Posterior vena cava (tissue), 2 donors: ENCODE measurements around the gene CACNA1C. TPM values are rescaled to one million over a fixed set of nuclear protein-coding genes. Genes with fewer than 3 reads are reported as not detected.
"Not testable (repeated sequence)": the region's sequence is repeated elsewhere in the genome, so short reads cannot be mapped to it uniquely, and the experiment has no call there.

Experiments
- DNase-seq: peaks from one replicate; pipeline ENCODE4 v3.0.0-alpha.2; 2020; ENCODE audit warnings: low spot score
- intact Hi-C, 2 donors: fragments of 100-400 bp; cut with DNase I; formaldehyde crosslinking; loops; one replicate each; pipeline versions ENCODE4 v1.14.1 to v1.14.2; 2022 to 2023
- total RNA-seq, 2 donors: library from RNA; stranded (reverse); fragmentation: NEBNext Ultra II Directional; extraction: Animal tissue kit (Norgen Biotek cat#: 25700); gene quantifications; one replicate each; pipeline ENCODE4 v1.2.1, GENCODE V29; 2021
- donor health status: DM: yes; HTN: yes; CAD: no.
- donor health status: DM: yes; HTN: yes; CAD: no.

CACNA1C gene
- total RNA-seq, 2 donors from 2014 or later: 71.3 to 71.8 TPM

- intact Hi-C loops: no loop called here
- no peak for DNase-seq
Measured at GRCh38 chr12:2673966-2674810, 621.4 kb downstream of the CACNA1C start.

GRCh38 chr12:2675776-2676175, 623.0 kb downstream of the CACNA1C start:
- no peak for DNase-seq
- intact Hi-C loops: no loop called here

- no peak for DNase-seq
- intact Hi-C loops: no loop called here
Measured at GRCh38 chr12:2677142-2677880, 624.5 kb downstream of the CACNA1C start.

- DNase-seq: no peak
- intact Hi-C loops: no loop called here
Measured at GRCh38 chr12:2678426-2678825, 625.6 kb downstream of the CACNA1C start.

GRCh38 chr12:2679068-2679815, 626.5 kb downstream of the CACNA1C start:
- no peak for DNase-seq
- intact Hi-C loops: no loop called here

GRCh38 chr12:2679816-2680675, 627.3 kb downstream of the CACNA1C start:
- no peak for DNase-seq
- intact Hi-C loops: no loop called here

GRCh38 chr12:2680676-2681039, 627.9 kb downstream of the CACNA1C start:
- intact Hi-C loops: no loop called here
- no peak for DNase-seq

- DNase-seq: no peak
- intact Hi-C loops: no loop called here
Measured at GRCh38 chr12:2681450-2682205, 628.8 kb downstream of the CACNA1C start.

- intact Hi-C loops: no loop called here
- DNase-seq: no peak
Measured at GRCh38 chr12:2682296-2683251, 629.8 kb downstream of the CACNA1C start.

GRCh38 chr12:2683283-2684025, 630.7 kb downstream of the CACNA1C start:
- intact Hi-C loops: no loop called here
- DNase-seq: no peak

- DNase-seq, intact Hi-C loops: not testable (repeated sequence)
Measured at GRCh38 chr12:2684026-2684325, 631.2 kb downstream of the CACNA1C start.

GRCh38 chr12:2685620-2686279, 633.0 kb downstream of the CACNA1C start:
- intact Hi-C loops: not testable (repeated sequence)

GRCh38 chr12:2686280-2686646, 633.5 kb downstream of the CACNA1C start:
- DNase-seq: no peak
- intact Hi-C loops: no loop called here

More at GRCh38 chr12:2685620-2686279, 633.0 kb downstream of the CACNA1C start:
- not testable (repeated sequence) for DNase-seq

- no peak for DNase-seq
- intact Hi-C loops: no loop called here
Measured at GRCh38 chr12:2687058-2687457, 634.3 kb downstream of the CACNA1C start.

GRCh38 chr12:2687726-2688125, 634.9 kb downstream of the CACNA1C start:
- no peak for DNase-seq
- intact Hi-C loops: no loop called here

- intact Hi-C loops: no loop called here
- no peak for DNase-seq
Measured at GRCh38 chr12:2688381-2688931, 635.7 kb downstream of the CACNA1C start.
